ENCODE measurements around the gene PRKAR1B.

PRKAR1B gene

GRCh38 chr7:584122-584465 lies 143.0 kb downstream of the PRKAR1B start:
- DNase-seq, result no peak

GRCh38 chr7:583410-584121 lies 143.5 kb downstream of the PRKAR1B start:
- no peak for DNase-seq

GRCh38 chr7:582931-583330 lies 144.2 kb downstream of the PRKAR1B start:
- DNase-seq, result no peak

- DNase-seq, result no peak
Observed at GRCh38 chr7:582081-582835, 144.8 kb downstream of the PRKAR1B start.

GRCh38 chr7:578386-578785 lies 148.7 kb downstream of the PRKAR1B start:
- no peak for DNase-seq

GRCh38 chr7:577741-578370 lies 149.2 kb downstream of the PRKAR1B start:
- no peak for DNase-seq

- DNase-seq, result no peak
Observed at GRCh38 chr7:577278-577665, 149.8 kb downstream of the PRKAR1B start.

- DNase-seq, result no peak
Observed at GRCh38 chr7:576524-577277, 150.4 kb downstream of the PRKAR1B start.

GRCh38 chr7:575425-576366 lies 151.4 kb downstream of the PRKAR1B start:
- no peak for DNase-seq

GRCh38 chr7:574661-575395 lies 152.3 kb downstream of the PRKAR1B start:
- DNase-seq, result no peak

- DNase-seq, result no peak
Observed at GRCh38 chr7:573933-574381, 153.1 kb downstream of the PRKAR1B start.

GRCh38 chr7:573269-573932 lies 153.7 kb downstream of the PRKAR1B start:
- no peak for DNase-seq

GRCh38 chr7:572416-573268 lies 154.4 kb downstream of the PRKAR1B start:
- DNase-seq, result no peak

- DNase-seq, result no peak
Observed at GRCh38 chr7:571718-572415, 155.2 kb downstream of the PRKAR1B start.

GRCh38 chr7:571096-571717 lies 155.9 kb downstream of the PRKAR1B start:
- DNase-seq, result no peak

GRCh38 chr7:570801-571070 lies 156.3 kb downstream of the PRKAR1B start:
- DNase-seq, result no peak

- DNase-seq, result no peak
Observed at GRCh38 chr7:569996-570800, 156.9 kb downstream of the PRKAR1B start.
